Activated effector memory CD4-positive, alpha-beta T cell treated with anti-CD3 and anti-CD28 coated beads, Interleukin-2, amount 50 U/mL, for 16 hours (primary cell): ENCODE data around the gene CTAGE8.
"Not testable (repeated sequence)": the region's sequence is repeated elsewhere in the genome, so short reads cannot be mapped to it uniquely, and the experiment has no call there.

ENCODE experiments used
- DNase-seq: peaks from one replicate; pipeline ENCODE4 v3.0.0-alpha.2; 2020

The CTAGE8 gene

GRCh38 chr7:144256112-144256511 is 13.0 kb downstream of the CTAGE8 start:
- no peak for DNase-seq

- DNase-seq: no peak
Measured at GRCh38 chr7:144255471-144255897, 13.6 kb downstream of the CTAGE8 start.

DNA sequence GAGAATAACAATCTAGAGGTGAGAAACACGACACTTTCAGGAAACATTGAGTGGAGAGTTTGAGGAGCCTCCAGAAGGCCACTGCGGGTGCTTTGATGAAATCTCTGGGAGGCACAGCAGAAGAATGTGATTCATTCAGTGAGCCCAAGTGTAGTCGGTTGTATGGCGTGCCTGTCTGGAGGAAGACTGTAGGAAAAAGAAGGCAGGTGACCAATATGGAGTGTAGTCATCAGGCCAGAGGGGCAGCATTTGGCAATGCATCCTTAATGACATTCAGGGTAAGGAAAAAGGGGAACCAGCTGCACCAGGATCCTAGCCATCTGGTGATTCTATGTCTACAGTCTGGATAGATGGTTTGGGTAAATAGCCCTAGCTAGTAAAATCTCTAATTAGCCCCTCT is 16.8 kb downstream of the CTAGE8 start:
- DNase-seq: not testable (repeated sequence)

DNA sequence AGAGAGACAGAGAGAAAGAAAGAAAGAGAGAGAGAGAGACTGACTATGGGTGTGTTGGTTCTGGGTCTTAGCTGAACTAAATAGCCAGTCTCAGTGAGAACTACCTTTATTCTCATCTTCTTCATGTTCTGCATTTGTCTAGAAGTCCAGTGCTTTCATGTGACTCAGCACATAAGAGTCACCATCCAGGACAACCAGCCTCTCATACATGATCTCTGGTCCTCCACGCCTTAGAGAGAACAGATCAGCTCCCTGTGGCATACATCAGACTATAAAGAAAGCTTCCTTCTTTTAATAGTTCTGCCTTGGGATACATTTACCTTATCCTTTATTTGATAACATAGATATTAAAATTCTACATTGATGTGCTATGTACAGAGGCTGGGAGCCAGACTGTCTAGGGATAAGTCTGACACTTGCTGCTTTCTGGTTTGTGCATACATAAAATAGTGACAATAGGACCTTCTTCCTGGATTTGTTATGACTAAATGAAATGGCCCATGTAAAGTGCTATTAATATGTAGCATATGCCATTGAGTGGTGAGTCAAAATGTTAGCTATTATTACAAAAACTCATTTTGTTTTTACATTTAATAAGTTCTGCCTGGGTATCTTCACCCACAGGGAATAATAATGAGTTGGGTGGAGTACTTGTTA is 21.3 kb downstream of the CTAGE8 start:
- DNase-seq: not testable (repeated sequence)

DNA sequence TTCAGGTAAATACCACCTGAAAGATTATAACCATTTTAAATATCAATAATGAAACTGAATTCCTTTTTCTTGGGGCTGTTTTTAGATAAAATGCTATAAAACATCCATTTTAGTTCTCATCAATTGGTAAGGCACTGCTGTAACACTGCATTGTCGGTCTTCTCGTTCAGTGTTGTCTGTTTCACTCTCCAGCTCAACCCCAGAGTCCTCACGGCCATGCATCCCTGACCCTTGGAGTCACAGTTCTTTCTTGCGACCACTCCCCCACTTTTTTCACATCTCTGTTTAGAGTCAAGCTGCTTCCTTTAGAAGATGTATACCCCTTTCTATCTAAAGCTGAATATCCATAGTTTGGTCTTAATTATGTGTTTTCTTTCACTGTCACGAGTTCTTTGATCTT is 22.1 kb downstream of the CTAGE8 start:
- DNase-seq: not testable (repeated sequence)

- not testable (repeated sequence) for DNase-seq
Measured at GRCh38 chr7:144245372-144245771, 23.7 kb downstream of the CTAGE8 start.

GRCh38 chr7:144239365-144239764 is 29.7 kb downstream of the CTAGE8 start, which contains the start of gene OR2A42:
OR2A42 (minus strand) TSS chr7:144239605; CDS start chr7:144232843, 6,762 bp downstream.
- not testable (repeated sequence) for DNase-seq

- not testable (repeated sequence) for DNase-seq
Measured at GRCh38 chr7:144238530-144239082, 30.5 kb downstream of the CTAGE8 start.

GRCh38 chr7:144233039-144233438 is 36.0 kb downstream of the CTAGE8 start:
- not testable (repeated sequence) for DNase-seq

GRCh38 chr7:144231027-144231426 is 38.1 kb downstream of the CTAGE8 start:
- DNase-seq: not testable (repeated sequence)

DNA sequence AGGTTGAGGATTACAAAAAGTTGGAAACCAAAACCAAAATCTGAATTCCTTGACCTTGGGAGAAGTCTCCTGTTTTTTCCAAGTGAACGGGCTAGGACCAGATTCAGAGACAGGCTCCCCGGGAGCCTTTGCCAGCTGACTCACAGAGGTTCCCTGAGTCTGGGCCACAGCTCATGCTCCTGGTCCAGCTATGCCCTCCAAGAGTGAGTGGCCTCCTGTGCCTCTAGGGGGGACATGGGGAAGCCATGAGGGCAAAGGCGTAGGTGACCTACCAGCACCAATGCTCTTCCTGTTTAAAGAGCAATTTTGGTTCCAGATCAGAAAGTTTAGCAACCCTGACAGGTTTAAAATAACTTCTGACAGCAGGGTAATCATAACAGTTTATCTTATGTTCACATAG is 40.3 kb downstream of the CTAGE8 start:
- not testable (repeated sequence) for DNase-seq

- not testable (repeated sequence) for DNase-seq
Measured at GRCh38 chr7:144226866-144227265, 42.2 kb downstream of the CTAGE8 start.

GRCh38 chr7:144223675-144224074 is 45.4 kb downstream of the CTAGE8 start:
- not testable (repeated sequence) for DNase-seq

DNA sequence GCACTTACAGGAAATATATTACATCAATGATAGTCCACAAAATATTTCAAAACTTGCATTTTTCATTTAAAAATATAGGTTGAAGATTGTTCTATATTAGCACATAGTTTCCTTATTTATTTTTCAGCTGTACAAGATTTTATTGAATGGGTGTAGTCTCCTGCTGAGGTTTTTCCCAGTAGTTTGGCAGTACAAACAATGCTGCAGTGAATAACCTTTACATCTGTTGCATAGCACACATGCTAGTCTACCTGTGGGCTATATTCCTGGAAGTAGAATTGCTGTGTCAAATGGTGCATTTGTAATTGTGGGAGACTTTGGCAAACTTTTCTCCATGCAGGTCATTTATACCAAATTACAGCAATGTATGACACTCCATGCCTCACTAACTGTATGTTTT is 48.6 kb downstream of the CTAGE8 start:
- not testable (repeated sequence) for DNase-seq

GRCh38 chr7:144219149-144219548 is 49.9 kb downstream of the CTAGE8 start:
- not testable (repeated sequence) for DNase-seq

DNA sequence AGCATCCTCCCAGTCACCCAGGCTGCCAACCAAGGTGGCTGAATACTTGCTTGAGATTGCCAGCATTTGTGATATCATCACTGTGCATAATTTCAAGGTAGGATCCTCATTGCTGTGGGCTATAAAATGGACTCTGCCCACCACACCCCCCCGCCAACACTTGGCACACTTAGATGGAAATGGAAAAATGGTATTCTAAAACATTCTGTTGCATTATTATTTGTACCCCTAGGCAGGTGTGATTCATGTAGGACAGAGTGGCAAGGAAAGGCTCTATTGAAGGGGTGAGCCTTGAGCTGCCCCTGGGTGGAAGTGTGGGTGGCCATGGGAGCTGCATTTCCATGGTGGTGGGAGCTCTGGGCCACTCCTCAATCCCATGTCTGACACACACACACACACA is 50.5 kb downstream of the CTAGE8 start:
- DNase-seq: not testable (repeated sequence)

GRCh38 chr7:144217200-144217599 is 51.9 kb downstream of the CTAGE8 start:
- not testable (repeated sequence) for DNase-seq
